GM12892 (cell line): ENCODE results near the gene CNOT10.

Experiments used
- POLR2A ChIP-seq: IDR thresholded peaks from 2 replicates; pipeline ENCODE4 v1.6.1; 2011; ENCODE audit warnings: low read depth, low read length, control low read depth
- POLR2AphosphoS5 ChIP-seq: IDR thresholded peaks from 2 replicates; pipeline ENCODE4 v1.6.1; 2011; ENCODE audit warnings: low read depth, low read length, control low read depth

- TF ChIP-seq POLR2AphosphoS5 (no peak), POLR2A (no peak)
Observed at GRCh38 chr3:32686713-32687112, 1.7 kb downstream of the CNOT10 start.
